Measurements from ENCODE around the gene LRWD1. TPM values are rescaled to one million over a fixed set of nuclear protein-coding genes. Genes with fewer than 3 reads are reported as not detected.

Gene LRWD1
- total and polyA plus RNA-seq, 2 of the 13 experiments (the other 11 are each of a cell fraction or from before 2014, with no cell fraction given): 8.5 to 16.3 TPM

DNA sequence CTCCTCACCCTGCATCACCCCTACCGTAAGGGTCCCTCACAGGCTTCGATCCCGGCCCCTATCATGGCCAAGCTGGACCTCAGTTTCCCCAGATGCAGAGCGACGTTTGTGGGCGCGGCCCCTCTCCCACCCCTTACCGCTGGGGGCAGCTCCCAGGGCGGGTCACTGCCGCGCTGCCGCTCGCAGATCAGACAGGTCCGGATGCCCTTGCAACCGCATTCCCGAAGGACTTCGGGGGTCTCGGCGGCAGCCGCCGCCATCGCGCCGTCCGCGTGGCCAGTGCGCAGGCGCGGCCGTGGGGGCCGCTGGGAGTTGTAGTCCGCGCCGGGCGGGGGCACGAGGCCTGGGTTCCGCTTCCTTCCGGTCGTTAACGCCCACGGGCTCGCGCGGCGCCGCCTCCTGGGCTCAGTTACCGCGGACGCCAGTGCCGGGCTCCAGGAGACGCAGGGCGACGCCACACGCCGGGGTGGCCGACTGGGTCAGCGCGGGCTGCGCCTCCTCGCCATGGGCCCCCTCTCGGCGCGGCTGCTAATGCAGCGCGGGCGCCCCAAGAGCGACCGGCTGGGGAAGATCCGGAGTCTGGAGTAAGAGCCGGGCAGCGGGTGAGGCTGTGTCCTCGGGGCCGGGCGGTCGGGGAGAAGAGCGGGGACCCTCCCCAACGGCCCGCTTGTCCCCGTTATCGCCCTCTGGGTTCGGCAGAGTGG is at the start of gene LRWD1, which contains the start of gene ALKBH4 (continued):
- TF ChIP-seq ZBTB40 (IDR thresholded peaks at IDR 0.05): no peak
- TF ChIP-seq ZBTB40 (CRISPR knock-in tag; IDR thresholded peaks at IDR 0.05): peak; percentile 70; the same call in 1 of the 2 replicates
- TF ChIP-seq ZFP37 (CRISPR knock-in tag; IDR thresholded peaks at IDR 0.05; ENCODE audit: borderline replicate concordance): no peak
- peak; percentile 61; the same call in 1 of the 2 replicates for TF ChIP-seq ZBTB38 (CRISPR knock-in tag; IDR thresholded peaks at IDR 0.05)
- peak; percentile 68; the same call in 1 of the 2 replicates for TF ChIP-seq ZBTB7B (CRISPR knock-in tag; IDR thresholded peaks at IDR 0.05)
- peak; percentile 82 for TF ChIP-seq KAT7 (CRISPR knock-in tag; IDR thresholded peaks at IDR 0.05; ENCODE audit: borderline replicate concordance)
- TF ChIP-seq HDAC2 (CRISPR knock-in tag; IDR thresholded peaks at IDR 0.05): peak; percentile 54
- TF ChIP-seq BRF2 (CRISPR knock-in tag; IDR thresholded peaks at IDR 0.05): 0 out of 2 replicates have a peak, but pooled peaks have one; percentile 68
- TF ChIP-seq ZNF264 (CRISPR knock-in tag; IDR thresholded peaks at IDR 0.05): no peak
- peak; percentile 80; the same call in 1 of the 2 replicates for TF ChIP-seq ZNF563 (CRISPR knock-in tag; IDR thresholded peaks at IDR 0.05)
- peak; percentile 70 for TF ChIP-seq TFDP1 (CRISPR knock-in tag; IDR thresholded peaks at IDR 0.05; ENCODE audit: borderline replicate concordance)
- TF ChIP-seq ZBTB37 (CRISPR knock-in tag; IDR thresholded peaks at IDR 0.05): no peak
- TF ChIP-seq THAP11 (CRISPR knock-in tag; IDR thresholded peaks at IDR 0.05): peak; percentile 100
- TF ChIP-seq ZNF138 (CRISPR knock-in tag; IDR thresholded peaks at IDR 0.05; ENCODE audit: low read depth): peak; percentile 47; the same call in 1 of the 2 replicates
- peak; percentile 72; the same call in 1 of the 2 replicates for TF ChIP-seq ETV6 (CRISPR knock-in tag; conservative IDR thresholded peaks at IDR 0.05)
- TF ChIP-seq POLR2G (IDR thresholded peaks at IDR 0.05; ENCODE audit: low read depth, low read length): peak; percentile 82
